HL-60/S4 treated with phorbol 12-myristate 13-acetate at 8.2 ng/mL for 4 days and 3 days (cell line): ENCODE data around the gene CCDC83.
"Not testable (repeated sequence)": the region's sequence is repeated elsewhere in the genome, so short reads cannot be mapped to it uniquely, and the experiment has no call there.

Source experiments
- in situ Hi-C: fragments of 300-500 bp; cut with MboI; formaldehyde crosslinking; loops from 2 replicates; pipeline ENCODE4 v1.15.0; 2022; ENCODE audit warnings: low sequenced_read_pairs

The CCDC83 gene

GRCh38 chr11:85886089-85887056 is 31.2 kb downstream of the CCDC83 start:
- in situ Hi-C loops, result no loop called here

- in situ Hi-C loops, result no loop called here
Measured at GRCh38 chr11:85889108-85889507, 33.9 kb downstream of the CCDC83 start.

GRCh38 chr11:85889676-85890579 is 34.7 kb downstream of the CCDC83 start:
- in situ Hi-C loops, result no loop called here

- in situ Hi-C loops, result no loop called here
Measured at GRCh38 chr11:85893395-85893794, 38.2 kb downstream of the CCDC83 start.

GRCh38 chr11:85896876-85897275 is 41.7 kb downstream of the CCDC83 start:
- in situ Hi-C loops, result no loop called here

- in situ Hi-C loops, result no loop called here
Measured at GRCh38 chr11:85898456-85898855, 43.3 kb downstream of the CCDC83 start.

GRCh38 chr11:85902353-85902752 is 47.2 kb downstream of the CCDC83 start:
- in situ Hi-C loops, result no loop called here

GRCh38 chr11:85903406-85903805 is 48.2 kb downstream of the CCDC83 start:
- in situ Hi-C loops, result no loop called here

- in situ Hi-C loops, result no loop called here
Measured at GRCh38 chr11:85903811-85904210, 48.6 kb downstream of the CCDC83 start.

- in situ Hi-C loops, result no loop called here
Measured at GRCh38 chr11:85912414-85912813, 57.2 kb downstream of the CCDC83 start.

- in situ Hi-C loops, result no loop called here
Measured at GRCh38 chr11:85913513-85913912, 58.3 kb downstream of the CCDC83 start.

- in situ Hi-C loops, result no loop called here
Measured at GRCh38 chr11:85914425-85914824, 59.2 kb downstream of the CCDC83 start.

GRCh38 chr11:85918910-85919794 is 64.0 kb downstream of the CCDC83 start:
- in situ Hi-C loops, result no loop called here

GRCh38 chr11:85922367-85922766 is 67.2 kb downstream of the CCDC83 start:
- in situ Hi-C loops, result no loop called here

- in situ Hi-C loops, result no loop called here
Measured at GRCh38 chr11:85923455-85923854, 68.3 kb downstream of the CCDC83 start.

- in situ Hi-C loops, result not testable (repeated sequence)
Measured at GRCh38 chr11:85926653-85927214, 71.6 kb downstream of the CCDC83 start.

GRCh38 chr11:85930879-85931366 is 75.7 kb downstream of the CCDC83 start:
- in situ Hi-C loops, result no loop called here

- in situ Hi-C loops, result no loop called here
Measured at GRCh38 chr11:85934596-85935169, 79.5 kb downstream of the CCDC83 start.

- in situ Hi-C loops, result no loop called here
Measured at GRCh38 chr11:85935751-85936150, 80.6 kb downstream of the CCDC83 start.

GRCh38 chr11:85937835-85938234 is 82.7 kb downstream of the CCDC83 start:
- in situ Hi-C loops, result no loop called here
